Neural progenitor cell (in vitro differentiated cells): ENCODE measurements around the gene ASB13. TPM values are rescaled to one million over a fixed set of nuclear protein-coding genes. Genes with fewer than 3 reads are reported as not detected.
A peak's percentile ranks its signal among the peaks of the same experiment; 100 is the strongest.

Experiments used
- DNase-seq: peaks from one replicate; pipeline ENCODE4 v3.0.0-alpha.2; 2016; ENCODE audit warnings: low spot score
- H2AFZ ChIP-seq: fragments of 200-600 bp; sonication (generic); replicated peaks from 2 replicates; pipeline ENCODE4 v1.6.1; 2016; ENCODE audit warnings: antibody characterized with exemption
- H3F3A ChIP-seq: fragments of 200-600 bp; sonication (generic); 2 replicates; pipeline ENCODE4 v1.6.1; 2016; ENCODE audit warnings: antibody characterized with exemption, low read depth
- H3K27ac ChIP-seq: fragments of 200-600 bp; sonication (generic); 2 replicates; pipeline ENCODE4 v1.5.1; 2016; ENCODE audit warnings: mild to moderate bottlenecking
- H3K27me3 ChIP-seq: fragments of 200-600 bp; sonication (generic); 2 replicates; pipeline ENCODE4 v1.6.1; 2016; ENCODE audit warnings: mild to moderate bottlenecking, moderate library complexity
- H3K36me3 ChIP-seq: fragments of 200-600 bp; sonication (generic); 2 replicates; pipeline ENCODE4 v1.5.1; 2016
- H3K4me1 ChIP-seq: fragments of 200-600 bp; sonication (generic); 2 replicates; pipeline ENCODE4 v1.6.1; 2016; ENCODE audit warnings: mixed run types
- H3K4me2 ChIP-seq: fragments of 200-600 bp; sonication (generic); 2 replicates; pipeline ENCODE4 v1.6.1; 2016
- H3K4me3 ChIP-seq: fragments of 200-600 bp; sonication (generic); 2 replicates; pipeline ENCODE4 v1.5.1; 2016
- H3K79me2 ChIP-seq: fragments of 200-600 bp; sonication (generic); 2 replicates; pipeline ENCODE4 v1.6.1; 2016; ENCODE audit warnings: low read depth
- H3K9ac ChIP-seq: fragments of 200-600 bp; sonication (generic); 2 replicates; pipeline ENCODE4 v1.6.1; 2016
- H3K9me3 ChIP-seq: fragments of 200-600 bp; sonication (generic); 2 replicates; pipeline ENCODE4 v1.5.1; 2016; ENCODE audit warnings: low read depth
- H4K20me1 ChIP-seq: fragments of 200-600 bp; sonication (generic); 2 replicates; pipeline ENCODE4 v1.6.1; 2016; ENCODE audit warnings: low read depth
- H3K27ac Mint-ChIP-seq: 3 replicates; pipeline ENCODE4 v1.8.0; 2021; ENCODE audit warnings: mixed read lengths
- H3K27me3 Mint-ChIP-seq: 2 replicates; pipeline ENCODE4 v1.8.0; 2022; ENCODE audit warnings: low read depth, mild to moderate bottlenecking, inconsistent platforms, moderate library complexity, mixed read lengths; ENCODE audit not compliant: insufficient read depth
- H3K36me3 Mint-ChIP-seq: 3 replicates; pipeline ENCODE4 v1.8.0; 2021; ENCODE audit warnings: mixed read lengths
- H3K4me1 Mint-ChIP-seq: 3 replicates; pipeline ENCODE4 v1.8.0; 2021; ENCODE audit warnings: mixed read lengths
- H3K4me3 Mint-ChIP-seq: 3 replicates; pipeline ENCODE4 v1.8.0; 2021; ENCODE audit warnings: mild to moderate bottlenecking, moderate library complexity, mixed read lengths
- H3K9me3 Mint-ChIP-seq: 3 replicates; pipeline ENCODE4 v1.8.0; 2020; ENCODE audit warnings: mixed read lengths
- CTCF ChIP-seq: fragments of 200-600 bp; sonication (generic); IDR thresholded peaks from 2 replicates; pipeline ENCODE4 v1.5.1; 2017; ENCODE audit warnings: antibody characterized with exemption, mild to moderate bottlenecking
- EZH2 ChIP-seq: fragments of 200-600 bp; sonication (generic); IDR thresholded peaks from 2 replicates; pipeline ENCODE4 v1.6.1; 2017; ENCODE audit warnings: antibody characterized with exemption, mild to moderate bottlenecking, moderate library complexity
- EZH2phosphoT487 ChIP-seq: fragments of 200-600 bp; sonication (generic); IDR thresholded peaks from 2 replicates; pipeline ENCODE4 v1.6.1; 2017; ENCODE audit warnings: antibody characterized with exemption
- total RNA-seq: library from RNA; depleted of rRNA; stranded (reverse); fragments of >200 nt; gene quantifications from 2 replicates; pipeline ENCODE4 v1.2.3, GENCODE V29; 2015; ENCODE audit warnings: low replicate concordance

The ASB13 gene
- total RNA-seq, 1 donor from 2014 or later, result 15.0 TPM

- no peak overlapping the region for H3K4me3 ChIP-seq
- H4K20me1 ChIP-seq, result peaks cover 32% of the 10 kb centered on the region
- H3K79me2 ChIP-seq, result peaks cover 33% of the 10 kb centered on the region
- no peaks in the 10 kb centered on the region for H3K36me3 ChIP-seq
- no peak overlapping the region for H3K4me3 Mint-ChIP-seq
- H3K4me2 ChIP-seq, result peak overlapping the region; percentile 42
- H3K27me3 Mint-ChIP-seq, result peaks cover 15% of the 10 kb centered on the region
- no peak overlapping the region for H2AFZ ChIP-seq
- DNase-seq, result no peak
- no peak for TF ChIP-seq EZH2phosphoT487
- TF ChIP-seq CTCF, result no peak
- TF ChIP-seq EZH2, result no peak
- H3K27me3 ChIP-seq, result peaks cover 24% of the 10 kb centered on the region
- no peak overlapping the region for H3K27ac Mint-ChIP-seq
- no peaks in the 10 kb centered on the region for H3K9me3 ChIP-seq
- no peaks in the 10 kb centered on the region for H3K36me3 Mint-ChIP-seq
- H3K4me1 ChIP-seq, result peaks cover 39% of the 10 kb centered on the region
- H3K27ac ChIP-seq, result no peak overlapping the region
- no peak overlapping the region for H3K9ac ChIP-seq
- H3K4me1 Mint-ChIP-seq, result peaks cover 38% of the 10 kb centered on the region
- peaks cover 39% of the 10 kb centered on the region for H3F3A ChIP-seq
- H3K9me3 Mint-ChIP-seq, result no peaks in the 10 kb centered on the region
Observed at GRCh38 chr10:5662708-5663579, 3.5 kb downstream of the ASB13 start.

GRCh38 chr10:5661043-5661442 is 5.4 kb downstream of the ASB13 start:
- H3K9ac ChIP-seq, result no peak overlapping the region
- H2AFZ ChIP-seq, result no peak overlapping the region
- H3K79me2 ChIP-seq, result peaks cover 45% of the 10 kb centered on the region
- H3K4me1 Mint-ChIP-seq, result peaks cover 31% of the 10 kb centered on the region
- no peaks in the 10 kb centered on the region for H3K36me3 Mint-ChIP-seq
- H3K27ac ChIP-seq, result no peak overlapping the region
- H3K9me3 Mint-ChIP-seq, result no peaks in the 10 kb centered on the region
- H3K36me3 ChIP-seq, result no peaks in the 10 kb centered on the region
- H3F3A ChIP-seq, result peaks cover 28% of the 10 kb centered on the region
- H4K20me1 ChIP-seq, result peaks cover 32% of the 10 kb centered on the region
- no peak overlapping the region for H3K4me2 ChIP-seq
- H3K4me3 Mint-ChIP-seq, result no peak overlapping the region
- no peak overlapping the region for H3K27ac Mint-ChIP-seq
- TF ChIP-seq EZH2phosphoT487, result no peak
- TF ChIP-seq EZH2, result no peak
- no peak for TF ChIP-seq CTCF
- no peak for DNase-seq
- H3K27me3 ChIP-seq, result peaks cover 9% of the 10 kb centered on the region
- no peaks in the 10 kb centered on the region for H3K9me3 ChIP-seq
- H3K27me3 Mint-ChIP-seq, result peaks cover 9% of the 10 kb centered on the region
- peaks cover 36% of the 10 kb centered on the region for H3K4me1 ChIP-seq
- H3K4me3 ChIP-seq, result no peak overlapping the region

- Histone ChIP-seq H2AFZ (no peak overlapping the region), H3K27me3 (no peaks in the 10 kb centered on the region), H3K4me3 (no peak overlapping the region), H3K4me2 (peak overlapping the region; percentile 63), H3K79me2 (peaks cover 35% of the 10 kb centered on the region), H3K27ac (no peak overlapping the region), H3K9ac (no peak overlapping the region), H4K20me1 (peaks cover 32% of the 10 kb centered on the region), H3K4me1 (peaks cover 29% of the 10 kb centered on the region), H3K36me3 (no peaks in the 10 kb centered on the region), H3F3A (peaks cover 21% of the 10 kb centered on the region), H3K9me3 (no peaks in the 10 kb centered on the region)
- peaks cover 7% of the 10 kb centered on the region for H3K27me3 Mint-ChIP-seq
- peak overlapping the region; percentile 72 for H3K27ac Mint-ChIP-seq
- H3K4me3 Mint-ChIP-seq, result no peak overlapping the region
- peaks cover 27% of the 10 kb centered on the region for H3K4me1 Mint-ChIP-seq
- no peaks in the 10 kb centered on the region for H3K36me3 Mint-ChIP-seq
- DNase-seq, result no peak
- no peaks in the 10 kb centered on the region for H3K9me3 Mint-ChIP-seq
- TF ChIP-seq EZH2phosphoT487 (no peak), CTCF (no peak)
Observed at GRCh38 chr10:5659702-5660528, 6.5 kb downstream of the ASB13 start.
